GM19468 (cell line): Measurements from ENCODE around the gene SSC5D.
"Not testable (repeated sequence)": the region's sequence is repeated elsewhere in the genome, so short reads cannot be mapped to it uniquely, and the experiment has no call there.

Experiments
- ATAC-seq: cut with Tn5 transposase; IDR thresholded peaks from one replicate; pipeline ENCODE4 v1.9.1; 2021; ENCODE audit warnings: mild to moderate bottlenecking, moderate library complexity, moderate number of reproducible peaks; ENCODE audit not compliant: unreplicated experiment; ENCODE audit errors: extremely low read depth

The SSC5D gene

DNA sequence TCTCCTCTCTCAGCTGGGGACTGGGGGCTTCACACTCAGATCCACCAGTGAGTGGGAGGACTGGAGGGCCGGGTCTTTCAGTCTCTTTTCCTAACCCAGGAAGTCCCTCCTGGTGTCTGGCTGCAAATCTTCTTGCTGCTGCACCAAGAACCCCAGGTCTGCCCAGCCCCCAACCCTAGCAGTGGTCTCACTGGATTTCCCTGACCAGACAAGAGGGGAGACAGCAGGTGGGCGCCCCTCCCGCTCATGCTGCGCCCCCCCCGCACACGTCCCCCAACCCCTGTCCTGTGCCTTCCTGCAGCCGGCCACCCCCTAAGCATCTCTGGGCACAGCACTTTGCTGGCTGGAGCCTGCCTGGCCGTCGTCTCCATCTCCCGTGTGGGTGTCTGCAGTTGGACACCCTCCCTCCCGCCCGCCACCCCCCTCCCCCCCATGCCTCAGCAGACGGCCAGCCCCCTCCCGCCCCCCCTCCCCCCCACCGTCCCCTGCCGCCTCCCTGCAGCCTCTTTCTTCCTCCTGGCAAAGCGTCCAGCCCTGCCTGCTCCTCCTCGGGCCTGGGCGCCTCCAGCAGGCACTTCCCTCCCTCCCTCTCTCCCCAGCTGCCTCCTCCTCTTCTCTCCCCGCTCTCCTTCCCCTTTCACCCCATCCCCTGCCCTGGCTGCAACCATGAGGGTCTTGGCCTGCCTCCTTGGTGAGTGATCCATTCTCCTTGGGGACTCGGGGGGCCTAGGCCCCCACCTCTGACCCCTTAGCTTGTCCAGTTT lies at the start of gene SSC5D:
SSC5D (plus strand) TSS at position 513 of the 764 bp plus-strand sequence; CDS start at position 667, 154 bp downstream.
- no peak for ATAC-seq

DNA sequence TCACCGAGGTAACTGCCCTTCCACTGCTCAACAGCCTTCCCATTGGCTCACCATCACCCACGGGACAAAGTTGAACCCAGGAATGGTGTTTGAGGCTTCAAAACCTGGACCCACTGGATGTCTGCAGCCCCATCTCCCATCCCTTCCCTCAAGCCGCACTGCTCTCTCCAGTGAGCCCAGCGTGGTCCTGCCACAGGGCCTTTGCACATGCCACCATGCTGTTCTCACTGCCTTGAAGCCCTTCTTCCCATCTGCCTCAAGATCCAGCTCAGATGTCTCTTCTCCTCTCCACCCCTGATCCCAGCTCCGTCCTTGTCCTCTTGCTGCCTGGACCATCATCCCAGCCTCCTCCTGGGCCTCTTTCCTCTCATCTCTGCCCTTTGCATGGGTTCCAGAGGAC lies 49.2 kb upstream of the SSC5D start:
- no peak for ATAC-seq

DNA sequence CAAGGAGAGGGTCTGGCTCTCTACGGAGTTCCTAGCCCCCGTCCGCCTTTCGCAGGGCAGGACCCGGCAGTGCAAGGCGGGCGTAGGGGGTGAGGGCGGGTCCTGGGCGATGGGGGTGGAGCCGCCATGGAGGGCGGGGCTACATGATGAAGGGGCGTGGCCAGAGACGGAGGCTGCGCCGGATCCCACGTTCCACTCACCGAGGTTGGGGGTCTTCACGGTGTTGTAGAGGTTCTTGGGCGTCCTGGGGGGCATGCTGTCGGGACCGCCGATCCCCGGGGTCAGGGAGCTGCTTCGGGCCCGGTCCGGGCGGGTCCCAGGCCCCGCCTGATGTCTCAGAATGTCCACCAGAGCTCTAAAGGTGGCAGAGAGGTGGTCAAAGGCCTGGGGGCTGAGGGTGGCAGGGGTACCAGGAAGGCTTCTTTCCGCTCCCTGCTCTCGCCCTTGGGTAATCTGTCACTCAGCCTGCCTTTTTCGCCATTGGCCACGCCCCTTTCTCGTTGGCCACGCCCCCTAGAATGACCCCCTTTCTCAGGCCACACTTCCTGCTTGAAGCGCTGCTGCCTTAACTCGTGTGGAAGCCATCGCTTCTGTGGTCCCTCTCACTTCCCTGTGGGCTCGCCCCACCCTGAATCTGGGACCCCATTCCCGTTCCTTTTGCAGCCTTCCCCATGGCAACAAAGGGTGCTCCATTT lies 47.7 kb upstream of the SSC5D start:
- ATAC-seq, result no peak

DNA sequence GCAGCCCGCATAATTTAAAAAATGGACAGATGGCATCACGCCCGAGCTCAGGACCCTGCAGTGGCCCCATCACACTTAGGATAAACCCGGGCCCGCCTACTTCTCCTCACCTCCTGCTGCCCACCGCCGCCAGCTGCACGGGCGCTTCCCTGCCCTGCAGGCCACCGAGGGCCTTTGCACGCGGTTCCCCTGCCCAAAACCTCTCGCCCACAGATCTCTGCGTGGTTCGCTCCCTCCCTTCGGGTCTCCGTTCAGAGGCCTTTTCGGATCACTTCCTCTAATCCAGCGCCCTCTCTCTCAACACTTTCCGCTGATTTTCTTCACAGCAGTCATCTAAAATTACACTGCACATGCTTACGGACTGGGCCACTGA lies 46.9 kb upstream of the SSC5D start:
- ATAC-seq, result no peak

DNA sequence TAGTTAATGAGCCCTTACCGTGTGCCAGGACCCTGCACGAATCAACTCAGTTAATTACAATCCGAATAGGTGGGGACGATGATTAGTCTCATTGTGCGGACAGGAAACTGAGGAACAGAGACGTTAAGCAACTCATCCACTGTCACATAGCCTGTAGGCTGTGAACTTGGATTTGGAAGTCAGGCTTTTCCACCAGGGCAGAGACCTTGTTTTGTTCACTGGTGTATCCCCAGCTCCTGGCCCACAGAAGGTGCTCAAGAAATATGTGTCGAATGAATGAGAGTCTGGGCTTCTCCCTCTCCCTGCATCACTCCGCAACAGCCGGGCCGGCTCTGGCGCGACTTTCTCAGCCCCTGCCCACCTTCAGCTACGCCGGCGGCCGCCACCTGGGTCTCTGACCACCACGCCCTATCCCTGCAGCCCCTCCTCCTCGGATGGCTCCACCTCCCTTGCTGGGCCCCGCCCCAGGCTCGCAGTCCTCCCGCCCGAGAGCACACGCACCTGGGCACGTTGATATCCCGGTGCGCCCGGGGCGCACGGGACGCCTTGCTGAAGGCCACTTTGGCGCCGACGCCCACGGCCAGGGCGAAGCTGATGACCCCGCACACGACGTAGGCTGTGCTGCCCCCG lies 46.4 kb upstream of the SSC5D start:
- no peak for ATAC-seq

DNA sequence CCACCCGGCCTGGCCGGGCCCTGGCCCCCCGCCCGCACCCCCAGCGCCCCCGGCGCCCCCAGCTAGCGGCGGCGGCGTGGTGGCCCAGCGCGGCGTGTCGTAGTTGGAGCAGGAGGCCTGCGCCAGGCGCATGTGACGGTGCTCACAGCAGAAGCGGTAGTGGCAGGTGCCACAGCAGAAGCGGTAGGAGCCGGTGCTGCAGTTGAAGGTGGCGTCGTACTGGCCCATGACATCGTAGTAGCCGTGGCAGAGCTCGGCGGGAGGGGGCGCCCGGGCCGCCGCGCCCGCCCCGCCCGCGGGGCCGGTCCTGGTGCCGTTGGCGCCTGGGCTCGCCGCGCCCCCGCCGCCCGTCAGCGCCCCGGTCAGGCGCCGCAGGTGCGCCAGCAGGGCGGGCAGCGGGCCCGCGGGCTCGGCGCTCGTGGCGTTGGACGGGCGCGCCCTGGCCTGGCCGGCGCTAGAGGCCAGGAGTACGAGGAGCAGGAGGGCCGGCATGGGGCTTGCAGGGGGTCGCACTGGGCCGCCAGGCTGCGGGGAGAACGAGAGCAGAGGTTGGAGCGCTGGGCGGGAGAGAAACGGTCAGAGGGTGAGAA lies 45.8 kb upstream of the SSC5D start:
- no peak for ATAC-seq

DNA sequence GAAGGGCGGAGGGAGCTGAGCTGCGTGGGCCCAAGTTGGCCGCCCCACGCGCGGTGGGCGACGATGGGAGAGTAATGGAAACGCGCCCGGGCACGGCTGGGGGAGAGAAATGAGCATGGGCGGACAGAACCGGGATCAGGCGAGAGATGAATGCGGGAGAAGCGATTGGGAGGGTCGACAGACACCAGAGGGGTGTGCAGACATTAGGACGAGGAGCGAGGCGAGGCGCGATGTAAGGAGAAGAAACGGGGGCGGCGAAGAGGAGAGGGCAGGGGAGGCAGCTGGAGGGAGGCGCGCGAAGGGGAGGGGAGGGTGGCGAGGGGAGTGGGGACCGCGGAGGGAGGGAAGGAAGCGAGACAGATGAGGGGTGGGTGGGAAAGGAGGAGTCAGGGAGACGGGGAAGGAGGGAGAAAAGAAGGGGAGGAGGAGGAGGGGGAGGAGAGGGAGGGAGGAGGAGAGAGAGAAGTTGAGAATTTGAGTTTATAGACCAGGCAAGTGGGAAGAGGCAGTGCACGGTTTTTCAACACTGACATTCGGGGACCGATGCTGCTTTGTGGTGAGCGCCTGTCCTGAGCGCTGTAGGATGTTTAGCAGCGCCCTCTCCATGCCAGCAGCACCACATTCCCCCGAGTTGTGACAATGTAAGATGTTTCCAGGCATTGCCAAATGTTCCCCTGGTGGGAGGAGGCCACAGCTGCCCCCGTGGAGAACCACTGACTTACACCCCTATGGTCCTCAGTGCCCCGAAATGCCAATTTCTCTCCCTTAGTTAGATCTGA lies 45.0 kb upstream of the SSC5D start, which contains the start of gene SHISA7:
SHISA7 (minus strand) TSS at position 256 of the 779 bp plus-strand sequence. CDS start 437 bp downstream, outside the sequence.
- ATAC-seq, result no peak

DNA sequence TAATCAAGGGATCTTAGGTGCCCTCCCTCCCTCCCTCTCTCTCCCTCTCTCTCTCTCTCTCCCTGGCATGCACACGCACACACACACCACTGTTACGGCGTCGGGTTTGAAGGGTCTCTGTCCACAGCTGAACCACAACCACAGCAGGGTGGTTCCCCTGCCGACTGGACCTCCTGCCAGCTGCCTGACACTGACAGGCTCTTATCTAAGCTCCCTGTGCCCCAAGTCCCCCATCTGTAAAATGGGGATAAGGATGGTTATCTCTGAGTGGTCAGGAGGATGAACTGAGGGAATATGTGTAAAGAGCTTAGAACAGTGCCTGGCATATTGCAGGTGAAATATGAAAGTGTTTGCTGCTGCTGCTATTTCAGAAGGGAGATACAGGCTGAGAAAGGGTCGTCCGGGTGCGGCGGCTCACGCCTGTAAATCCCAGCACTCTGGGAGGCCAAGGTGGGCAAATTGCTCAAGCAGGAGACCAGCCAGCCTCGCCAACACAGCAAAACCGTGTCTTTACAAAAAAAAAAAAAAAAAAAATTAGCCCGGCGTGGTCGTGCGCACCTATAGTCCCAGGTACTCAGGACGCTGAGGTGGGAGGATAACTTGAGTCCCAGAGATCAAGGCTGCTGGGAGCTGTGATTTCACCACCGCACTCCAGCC lies 44.3 kb upstream of the SSC5D start:
- ATAC-seq, result no peak

DNA sequence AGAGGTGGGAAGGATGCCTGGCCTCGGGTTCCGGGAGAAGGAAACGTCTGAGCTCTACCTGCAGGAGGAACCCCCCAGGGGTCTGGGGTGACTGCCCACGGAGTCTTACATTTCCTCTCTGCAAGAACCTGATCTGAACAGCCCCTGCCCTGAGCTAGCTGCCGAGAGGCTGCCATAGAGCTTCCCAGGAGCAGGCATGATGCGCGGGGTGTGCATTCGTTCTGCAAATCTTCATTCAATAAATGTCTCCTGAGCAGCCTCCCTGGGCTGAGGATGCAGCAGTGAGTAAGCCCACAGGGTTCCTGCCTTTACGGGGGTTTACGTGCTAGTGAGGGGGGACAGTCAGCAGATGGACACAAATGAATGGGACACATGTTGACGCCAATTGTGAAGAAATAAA lies 43.6 kb upstream of the SSC5D start:
- ATAC-seq, result no peak

DNA sequence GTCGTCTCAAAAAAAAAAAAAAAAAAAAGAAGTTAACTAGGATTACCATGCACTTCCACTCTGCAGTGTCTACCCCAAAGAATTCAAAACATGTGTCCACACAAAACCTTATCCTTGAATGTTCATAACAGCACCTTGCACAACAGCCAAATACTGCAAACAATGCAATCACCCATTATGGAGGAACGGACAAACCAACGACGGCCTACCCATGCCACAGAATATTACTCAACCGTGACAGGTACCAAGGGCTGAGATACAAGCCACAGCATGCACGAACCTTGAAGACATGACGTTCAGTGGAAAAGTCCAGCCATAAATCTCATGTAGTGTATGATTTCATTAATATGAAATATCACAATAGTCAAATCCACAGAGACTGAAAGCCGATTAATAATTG lies 42.2 kb upstream of the SSC5D start:
- ATAC-seq, result no peak

DNA sequence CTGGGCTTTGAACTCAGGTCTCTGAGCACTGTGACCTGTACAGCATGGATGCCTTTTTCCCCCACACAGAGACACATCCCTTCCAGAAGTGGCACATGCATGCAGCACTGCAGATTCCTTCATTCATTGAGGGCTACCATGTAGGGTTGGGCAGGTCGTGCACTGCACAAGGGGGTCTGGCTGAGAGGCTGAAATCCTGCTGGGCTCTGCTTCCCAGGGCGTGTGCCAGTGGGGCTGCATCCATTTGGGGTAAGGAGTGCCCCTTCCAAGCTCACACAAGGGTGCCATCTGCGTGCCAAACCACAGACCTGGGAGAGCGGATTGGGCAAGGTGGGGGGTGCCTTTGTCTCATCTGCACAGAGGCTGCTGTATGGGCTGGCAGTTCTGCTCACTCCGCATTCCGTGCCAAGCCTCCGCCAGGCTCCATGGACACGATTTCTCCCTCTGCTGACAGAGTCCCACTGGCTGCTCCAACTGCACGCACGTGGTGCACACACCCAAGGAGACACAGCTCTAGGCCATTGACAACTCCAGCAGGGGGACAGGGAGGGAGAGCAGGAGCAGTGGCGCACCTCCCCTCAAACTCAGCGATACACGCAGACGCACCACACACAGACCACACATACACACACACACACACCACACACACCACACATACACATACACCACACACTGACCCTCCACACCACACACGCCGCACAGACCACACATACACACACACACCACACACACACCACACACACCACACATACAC lies 40.6 kb upstream of the SSC5D start:
- ATAC-seq, result no peak

DNA sequence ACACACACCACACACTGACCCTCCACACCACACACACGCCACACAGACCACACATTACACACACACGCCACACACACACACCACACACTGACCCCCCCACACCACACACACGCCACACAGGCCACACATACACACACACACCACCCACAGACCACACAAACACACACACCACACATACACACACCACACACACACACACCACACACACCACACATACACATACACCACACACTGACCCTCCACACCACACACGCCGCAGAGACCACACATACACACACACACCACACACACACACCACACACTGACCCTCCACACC lies 40.1 kb upstream of the SSC5D start:
- not testable (repeated sequence) for ATAC-seq

DNA sequence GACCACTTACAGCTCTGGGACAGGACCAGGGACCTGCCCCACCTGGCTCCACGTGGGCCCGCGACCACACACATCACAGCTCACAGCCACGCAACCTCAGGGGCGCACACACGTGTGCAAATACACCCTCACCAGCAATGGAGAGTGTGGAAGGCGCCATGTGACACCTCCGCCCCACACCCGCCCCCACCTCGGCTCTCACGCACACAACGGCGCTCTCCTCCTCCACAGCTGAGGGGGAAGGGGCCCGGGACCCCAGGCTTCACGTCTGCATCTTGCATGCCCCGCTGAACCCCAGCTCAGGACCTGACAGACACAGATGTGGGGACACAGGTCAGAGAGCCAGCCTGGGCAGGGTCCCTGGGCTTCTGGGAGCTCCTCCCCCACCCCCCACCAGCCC lies 38.8 kb upstream of the SSC5D start:
- ATAC-seq, result no peak

DNA sequence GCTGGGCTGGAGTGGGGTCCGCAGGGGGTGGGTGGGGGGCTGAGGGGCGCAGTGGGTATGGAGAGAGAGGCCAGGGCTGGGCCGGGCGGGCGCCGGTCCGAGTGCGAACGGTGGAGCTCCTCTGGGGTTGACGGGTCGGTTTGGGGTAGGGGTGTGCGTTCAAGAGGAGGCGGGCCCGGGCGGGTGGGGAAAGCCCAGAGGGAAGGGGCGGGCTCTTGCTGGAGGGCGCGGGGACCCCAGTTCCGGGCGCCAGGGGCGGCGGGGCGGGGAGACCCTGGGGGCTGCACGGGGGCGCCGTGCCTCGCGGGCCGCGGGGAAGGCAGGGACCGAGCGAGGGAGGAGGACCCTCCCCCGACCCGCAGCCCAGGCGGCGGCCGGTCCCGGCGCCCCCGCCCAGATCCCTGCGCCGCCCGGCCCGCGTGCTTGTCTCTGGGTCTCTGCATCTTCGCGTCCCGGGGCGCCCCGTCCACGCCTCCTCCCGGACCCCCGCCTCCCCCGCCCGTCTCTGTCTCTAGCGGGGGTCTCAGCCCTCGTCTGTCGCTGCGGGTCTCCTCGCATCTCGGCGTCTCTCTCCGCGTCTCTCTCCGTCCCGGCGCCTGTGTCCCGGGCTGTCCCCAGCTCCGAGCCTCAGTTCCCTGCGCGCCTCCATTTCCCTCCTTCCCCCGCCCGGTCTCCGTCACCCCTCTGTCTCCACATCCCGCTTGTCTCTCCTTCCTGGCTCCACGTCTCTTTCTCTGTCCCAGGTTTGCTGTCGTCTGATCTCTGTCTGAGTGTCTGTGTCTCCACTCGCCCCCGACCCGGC lies 36.9 kb upstream of the SSC5D start:
- no peak for ATAC-seq

DNA sequence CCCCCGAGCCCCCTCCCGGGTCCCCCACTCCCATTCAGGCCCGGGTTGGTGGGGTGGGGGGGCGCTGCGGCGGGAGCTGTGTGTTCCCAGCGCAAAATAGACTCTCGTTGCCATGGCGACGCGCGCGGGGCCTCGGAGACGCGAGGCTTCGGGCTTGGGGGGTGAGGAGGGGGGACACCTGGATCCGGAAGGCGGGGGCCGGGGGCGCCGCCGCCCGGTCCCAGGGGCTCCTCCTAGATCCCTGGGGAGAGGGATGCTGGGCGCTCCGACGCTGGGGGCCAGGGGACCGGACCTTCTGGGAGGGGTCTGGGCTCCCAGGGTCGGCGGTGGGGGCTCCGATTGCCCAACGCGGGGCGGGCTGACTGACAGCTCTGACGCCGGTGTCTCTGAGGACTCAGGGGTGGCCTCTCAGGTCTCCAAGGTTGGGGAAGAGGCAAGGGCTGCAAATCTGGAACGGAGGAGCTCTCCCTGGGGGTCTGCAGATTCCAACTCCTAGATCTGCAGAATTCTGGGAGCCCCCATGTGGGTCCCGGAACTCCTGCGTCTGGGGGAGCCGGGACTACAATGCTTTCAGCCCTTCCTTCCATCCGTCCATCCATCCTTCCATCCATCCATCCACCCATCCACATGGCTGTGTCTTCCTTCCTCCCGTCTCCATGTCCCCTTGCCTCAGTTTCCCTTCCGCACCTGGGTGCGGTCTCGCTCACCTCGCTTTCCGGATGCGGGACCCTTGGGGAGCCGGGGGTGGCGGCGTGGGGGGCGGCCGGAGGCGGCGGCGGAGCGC lies 36.1 kb upstream of the SSC5D start:
- ATAC-seq, result no peak

DNA sequence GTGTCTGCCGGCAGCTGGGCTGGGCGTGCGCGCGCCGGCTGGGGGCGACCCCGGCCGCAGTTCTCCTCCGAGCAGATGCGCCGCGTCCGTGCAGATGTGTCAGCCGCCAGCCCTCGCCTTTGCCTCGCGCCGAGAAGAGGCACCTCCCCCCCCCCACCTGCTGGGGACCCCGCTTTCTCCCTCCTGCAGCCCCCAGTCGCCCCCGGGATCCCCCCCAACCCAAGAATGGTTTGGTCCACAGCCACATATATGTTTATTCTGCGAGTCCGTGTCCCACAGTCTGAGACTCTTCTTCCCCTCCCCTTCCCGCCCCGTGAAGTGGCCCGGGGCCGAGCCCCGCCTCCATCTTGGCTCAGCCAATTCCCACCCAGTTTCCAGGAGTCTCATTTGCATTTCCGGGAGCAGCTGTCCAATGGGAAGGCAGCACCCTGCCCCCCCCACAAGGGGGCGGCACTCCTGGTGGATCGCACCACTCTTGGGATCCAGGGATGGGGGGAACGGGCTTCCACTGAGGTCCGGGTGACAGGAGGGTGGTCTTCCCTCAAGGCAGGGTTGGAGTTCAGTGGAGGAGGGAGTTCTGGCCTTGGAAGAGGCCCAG lies 35.4 kb upstream of the SSC5D start:
- ATAC-seq, result no peak
